ENCODE data around the gene PTPN5. TPM values are rescaled to one million over a fixed set of nuclear protein-coding genes. Genes with fewer than 3 reads are reported as not detected.

PTPN5 gene
- total RNA-seq, 1 experiment from 2014 or later: 1.4 TPM

GRCh38 chr11:18704698-18705097 is 86.9 kb downstream of the PTPN5 start:
- no peak overlapping the region for H2BK12ac ChIP-seq (ENCODE audit: insufficient read length, low read depth, low read length)
- H3K14ac ChIP-seq (ENCODE audit: insufficient read depth, low read length): no peak overlapping the region
- H2BK120ac ChIP-seq (ENCODE audit: low read depth, low read length, poor library complexity, severe bottlenecking): no peak overlapping the region
- no peak overlapping the region for H3K4ac ChIP-seq (ENCODE audit: low read depth, low read length)
- no peak overlapping the region for H4K8ac ChIP-seq (replicated peaks; ENCODE audit: insufficient read length, low read depth, low read length)
- no peaks in the 10 kb centered on the region for H4K20me1 ChIP-seq (ENCODE audit: control insufficient read depth, insufficient read depth, insufficient read length)
- H3K79me2 ChIP-seq (ENCODE audit: insufficient read depth, low read length): no peaks in the 10 kb centered on the region
- DNase-seq: no peak
- H2BK15ac ChIP-seq (ENCODE audit: low read depth, low read length): no peak overlapping the region
- H2AFZ ChIP-seq (ENCODE audit: low read length): no peak overlapping the region
- no peak overlapping the region for H4K5ac ChIP-seq (ENCODE audit: insufficient read length, low read depth, low read length)
- no peak overlapping the region for H3K23ac ChIP-seq (ENCODE audit: insufficient read length, low read depth, low read length)
- H3K9me3 ChIP-seq (ENCODE audit: control insufficient read depth, low read depth, low read length): no peaks in the 10 kb centered on the region
- no peak overlapping the region for H3K4me2 ChIP-seq (ENCODE audit: insufficient read depth, insufficient read length, low read length)
- H3K27me3 Mint-ChIP-seq (ENCODE audit: low read depth): peaks cover 47% of the 10 kb centered on the region
- no peaks in the 10 kb centered on the region for H3K4me1 ChIP-seq (ENCODE audit: insufficient read depth, low read length)
- H3T11ph ChIP-seq (ENCODE audit: low read length): no peak overlapping the region
- no peak for TF ChIP-seq CTCF (conservative IDR thresholded peaks at IDR 0.05)
- no peak overlapping the region for H3K4me3 Mint-ChIP-seq
- H2BK20ac ChIP-seq (ENCODE audit: low read depth, low read length, poor library complexity, severe bottlenecking): no peak overlapping the region
- no peak overlapping the region for H3K18ac ChIP-seq (ENCODE audit: insufficient read length, low read depth, low read length)
- no peak overlapping the region for H3K56ac ChIP-seq (ENCODE audit: insufficient read length, low read depth, low read length)
- no peak overlapping the region for H2BK5ac ChIP-seq (ENCODE audit: insufficient read length, low read length)
- H2AK5ac ChIP-seq (ENCODE audit: insufficient read length, low read length): no peak overlapping the region
- no peak overlapping the region for H3K27ac Mint-ChIP-seq
- H4K91ac ChIP-seq (ENCODE audit: insufficient read length, low read depth, low read length): no peak overlapping the region
- no peaks in the 10 kb centered on the region; the same call in 1 of the 2 replicates for H3K27me3 ChIP-seq (ENCODE audit: insufficient read depth, low read length)
- no peaks in the 10 kb centered on the region for H3K79me1 ChIP-seq (ENCODE audit: insufficient read depth, low read depth, low read length, poor library complexity, severe bottlenecking)
- no CpG with 5 or more reads among the region's 1 CpG for WGBS (ENCODE audit: extremely low coverage, insufficient read length, low lambda C conversion rate)
- no peak overlapping the region for H3K9ac ChIP-seq (ENCODE audit: extremely low read depth, insufficient read length, low read length)
- peaks cover 8 to 13% of the 10 kb centered on the region in 2 experiments for H3K4me1 Mint-ChIP-seq
- H3K9me3 Mint-ChIP-seq: no peaks in the 10 kb centered on the region
- H3K23me2 ChIP-seq (ENCODE audit: insufficient read length, low read depth, low read length, poor library complexity, severe bottlenecking): no peaks in the 10 kb centered on the region
- no peak overlapping the region for H3K27ac ChIP-seq (ENCODE audit: insufficient read length, low read depth, low read length)
- H3K36me3 Mint-ChIP-seq (ENCODE audit: insufficient read depth in 1 of 3, low read depth in 3 of 3): no peaks in the 10 kb centered on the region

Data from H9 (cell line).